CD4-positive, alpha-beta memory T cell (primary cell): Measurements from ENCODE around the gene CTNNB1. TPM values are rescaled to one million over a fixed set of nuclear protein-coding genes. Genes with fewer than 3 reads are reported as not detected.

Source experiments
- CTCF ChIA-PET: fragments of 350-600 bp; sonication (Branson Sonifier 250); formaldehyde crosslinking; loops from one replicate; lab custom pipeline; 2021; ENCODE audit warnings: inconsistent platforms; ENCODE audit not compliant: partially characterized antibody; lab: Charles Lee
- POLR2A ChIA-PET: fragments of 350-600 bp; sonication (Branson Sonifier 250); formaldehyde crosslinking; loops from one replicate; lab custom pipeline; 2021; ENCODE audit not compliant: partially characterized antibody; lab: Charles Lee
- DNase-seq, 5 donors: peaks; one replicate each; pipeline versions ENCODE4 v3.0.0 to v3.0.0-alpha.2; 2020 to 2022; ENCODE audit warnings: mixed read lengths in 1 of 5
- H3K27ac ChIP-seq: one replicate; pipeline ENCODE4 v1.7.0; 2013; ENCODE audit warnings: low read depth, low read length
- H3K27me3 ChIP-seq: 2 replicates; pipeline ENCODE4 v1.7.0; 2013; ENCODE audit warnings: mild to moderate bottlenecking, low read length, moderate library complexity; ENCODE audit not compliant: insufficient read depth
- H3K36me3 ChIP-seq: 2 replicates; pipeline ENCODE4 v1.7.0; 2013; ENCODE audit warnings: mild to moderate bottlenecking, low read length, moderate library complexity; ENCODE audit not compliant: insufficient read depth
- H3K4me1 ChIP-seq: 2 replicates; pipeline ENCODE4 v1.7.0; 2013; ENCODE audit warnings: mild to moderate bottlenecking, low read length, moderate library complexity; ENCODE audit not compliant: insufficient read depth
- H3K4me3 ChIP-seq, 2 donors: one replicate each; pipeline ENCODE4 v1.7.0; 2013; ENCODE audit warnings: low read length in 2 of 2, mild to moderate bottlenecking in 1 of 2
- H3K9me3 ChIP-seq, 2 donors: one replicate each; pipeline ENCODE4 v1.7.0; 2013; ENCODE audit warnings: low read length in 2 of 2, control low read depth in 1 of 2; ENCODE audit not compliant: control insufficient read depth in 1 of 2
- H3K27ac Mint-ChIP-seq, 7 donors: one replicate each; pipeline ENCODE4 v1.8.0; 2020 to 2021; ENCODE audit warnings: mixed read lengths in 7 of 7, mild to moderate bottlenecking in 6 of 7, inconsistent platforms in 3 of 7, moderate library complexity in 3 of 7
- H3K27me3 Mint-ChIP-seq, 2 donors: one replicate each; pipeline ENCODE4 v1.8.0; 2020 to 2021; ENCODE audit warnings: mixed read lengths in 2 of 2
- H3K36me3 Mint-ChIP-seq, 2 donors: one replicate each; pipeline ENCODE4 v1.8.0; 2020 to 2021; ENCODE audit warnings: mixed read lengths in 2 of 2, inconsistent platforms in 1 of 2, mild to moderate bottlenecking in 1 of 2
- H3K4me1 Mint-ChIP-seq, 4 donors: one replicate each; pipeline ENCODE4 v1.8.0; 2020 to 2021; ENCODE audit warnings: mixed read lengths in 4 of 4, mild to moderate bottlenecking in 1 of 4
- H3K4me3 Mint-ChIP-seq, 8 donors: one replicate each; pipeline ENCODE4 v1.8.0; 2020 to 2021; ENCODE audit warnings: mixed read lengths in 8 of 8, mild to moderate bottlenecking in 7 of 8, moderate library complexity in 6 of 8, inconsistent platforms in 3 of 8
- H3K9me3 Mint-ChIP-seq, 8 donors: one replicate each; pipeline ENCODE4 v1.8.0; 2020 to 2021; ENCODE audit warnings: mixed read lengths in 8 of 8, mild to moderate bottlenecking in 5 of 8, inconsistent platforms in 3 of 8, moderate library complexity in 1 of 8
- intact Hi-C: fragments of 100-400 bp; cut with micrococcal nuclease; formaldehyde crosslinking; loops from one replicate; pipeline ENCODE4 v1.15.1; 2023
- polyA plus RNA-seq, 2 donors: library from polyadenylated mRNA; unstranded; fragments of 300-500 nt; fragmentation: Illumina TruSeq; gene quantifications; one replicate each; pipeline ENCODE4 v1.2.3, GENCODE V29; 2021
- total RNA-seq, 2 experiments: library from RNA; stranded (reverse); gene quantifications; one replicate each; pipeline ENCODE4 v1.2.3, GENCODE V29; 2021

The CTNNB1 gene
- total and polyA plus RNA-seq, 4 experiments from 2014 or later, result 65.8 to 176 (median 121) TPM

DNA sequence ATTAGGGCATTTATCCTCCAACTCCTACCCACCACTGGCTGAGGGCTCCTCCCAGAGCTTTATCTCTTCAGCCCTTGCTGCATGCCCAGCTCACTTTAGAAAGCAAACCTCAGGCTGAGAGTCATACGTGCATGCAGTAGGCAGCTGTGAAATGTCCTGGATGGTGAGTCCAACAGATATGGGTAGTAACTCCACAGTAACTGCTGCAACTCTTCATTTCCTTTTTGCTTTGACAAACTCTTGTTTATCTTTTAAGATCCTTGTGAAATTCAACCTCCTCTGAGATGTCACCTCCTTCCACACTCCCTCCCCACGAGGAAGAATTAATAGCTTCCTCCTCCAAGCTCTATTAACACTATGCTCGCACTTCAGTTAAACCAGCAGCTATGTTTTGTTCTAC, 35.9 kb upstream of the CTNNB1 start:
- POLR2A ChIA-PET, result no interaction called here
- Histone ChIP-seq H3K27ac (no peak overlapping the region), H3K27me3 (no peaks in the 10 kb centered on the region), H3K9me3 (no peaks in the 10 kb centered on the region), H3K4me3 (no peak overlapping the region), H3K36me3 (no peaks in the 10 kb centered on the region), H3K4me1 (no peaks in the 10 kb centered on the region)
- Mint-ChIP-seq H3K4me1 (peaks cover 3 to 17% (median 6%) of the 10 kb centered on the region in 4 donors), H3K27ac (no peak overlapping the region), H3K36me3 (no peaks in the 10 kb centered on the region), H3K27me3 (peaks cover 0 to 8% of the 10 kb centered on the region in 2 donors), H3K4me3 (no peak overlapping the region), H3K9me3 (peaks cover 0 to 2% (median 0%) of the 10 kb centered on the region in 8 donors)
- DNase-seq, result no peak
- CTCF ChIA-PET, result no interaction called here
- intact Hi-C loops, result no loop called here

GRCh38 chr3:41164777-41165176, 34.5 kb upstream of the CTNNB1 start:
- no peaks in the 10 kb centered on the region for H3K36me3 ChIP-seq
- H3K9me3 ChIP-seq, result no peaks in the 10 kb centered on the region
- H3K4me1 ChIP-seq, result no peaks in the 10 kb centered on the region
- no peaks in the 10 kb centered on the region for H3K36me3 Mint-ChIP-seq
- peaks cover 3 to 12% (median 5%) of the 10 kb centered on the region in 4 donors for H3K4me1 Mint-ChIP-seq
- DNase-seq, result no peak
- H3K4me3 ChIP-seq, result no peak overlapping the region
- H3K27me3 Mint-ChIP-seq, result peaks cover 0 to 12% of the 10 kb centered on the region in 2 donors
- H3K27ac Mint-ChIP-seq, result no peak overlapping the region
- no peak overlapping the region for H3K4me3 Mint-ChIP-seq
- intact Hi-C loops, result no loop called here
- no peak overlapping the region for H3K27ac ChIP-seq
- no peaks in the 10 kb centered on the region for H3K27me3 ChIP-seq
- CTCF ChIA-PET, result interaction anchor here (1.0 kb wide), 1 partner anchor 11 kb away, joined by 4 read pairs; no protein-coding TSS in a partner anchor
- H3K9me3 Mint-ChIP-seq, result peaks cover 0 to 2% (median 0%) of the 10 kb centered on the region in 8 donors
- POLR2A ChIA-PET, result no interaction called here

GRCh38 chr3:41167722-41168497, 31.4 kb upstream of the CTNNB1 start:
- ChIA-PET POLR2A (no interaction called here), CTCF (no interaction called here)
- Mint-ChIP-seq H3K9me3 (peaks cover 0 to 2% (median 0%) of the 10 kb centered on the region in 8 donors), H3K4me3 (no peak overlapping the region), H3K4me1 (peaks cover 3 to 12% (median 5%) of the 10 kb centered on the region in 4 donors), H3K27ac (peak overlapping the region in 1 of 7 donors; percentile 2), H3K36me3 (no peaks in the 10 kb centered on the region), H3K27me3 (peaks cover 3 to 16% of the 10 kb centered on the region in 2 donors)
- no peaks in the 10 kb centered on the region for H3K9me3 ChIP-seq
- H3K4me3 ChIP-seq, result no peak overlapping the region
- H3K4me1 ChIP-seq, result no peaks in the 10 kb centered on the region
- intact Hi-C loops, result no loop called here
- H3K27me3 ChIP-seq, result no peaks in the 10 kb centered on the region
- no peak overlapping the region for H3K27ac ChIP-seq
- no peak for DNase-seq
- H3K36me3 ChIP-seq, result no peaks in the 10 kb centered on the region

GRCh38 chr3:41169023-41169422, 30.3 kb upstream of the CTNNB1 start:
- H3K27me3 ChIP-seq, result no peaks in the 10 kb centered on the region
- no peak for DNase-seq
- no peak overlapping the region for H3K27ac ChIP-seq
- H3K9me3 ChIP-seq, result no peaks in the 10 kb centered on the region
- no peaks in the 10 kb centered on the region for H3K4me1 ChIP-seq
- Mint-ChIP-seq H3K27me3 (peaks cover 3 to 16% of the 10 kb centered on the region in 2 donors), H3K27ac (no peak overlapping the region), H3K36me3 (no peaks in the 10 kb centered on the region), H3K9me3 (peaks cover 0 to under 1% (median 0%) of the 10 kb centered on the region in 8 donors), H3K4me1 (peaks cover 3 to 12% (median 5%) of the 10 kb centered on the region in 4 donors), H3K4me3 (no peak overlapping the region)
- CTCF ChIA-PET, result no interaction called here
- no peaks in the 10 kb centered on the region for H3K36me3 ChIP-seq
- POLR2A ChIA-PET, result no interaction called here
- intact Hi-C loops, result no loop called here
- H3K4me3 ChIP-seq, result no peak overlapping the region

GRCh38 chr3:41173926-41174885, 25.1 kb upstream of the CTNNB1 start:
- no peak overlapping the region for H3K4me3 Mint-ChIP-seq
- H3K9me3 Mint-ChIP-seq, result peaks cover 0 to 2% (median 0%) of the 10 kb centered on the region in 8 donors
- intact Hi-C loops, result no loop called here
- Histone ChIP-seq H3K4me1 (no peaks in the 10 kb centered on the region), H3K4me3 (no peak overlapping the region), H3K36me3 (no peaks in the 10 kb centered on the region), H3K27ac (no peak overlapping the region), H3K9me3 (no peaks in the 10 kb centered on the region), H3K27me3 (no peaks in the 10 kb centered on the region)
- POLR2A ChIA-PET, result no interaction called here
- H3K4me1 Mint-ChIP-seq, result no peaks in the 10 kb centered on the region
- no peaks in the 10 kb centered on the region for H3K36me3 Mint-ChIP-seq
- no peak for DNase-seq
- CTCF ChIA-PET, result no interaction called here
- no peak overlapping the region for H3K27ac Mint-ChIP-seq
- H3K27me3 Mint-ChIP-seq, result peaks cover 8% of the 10 kb centered on the region in 2 donors

DNA sequence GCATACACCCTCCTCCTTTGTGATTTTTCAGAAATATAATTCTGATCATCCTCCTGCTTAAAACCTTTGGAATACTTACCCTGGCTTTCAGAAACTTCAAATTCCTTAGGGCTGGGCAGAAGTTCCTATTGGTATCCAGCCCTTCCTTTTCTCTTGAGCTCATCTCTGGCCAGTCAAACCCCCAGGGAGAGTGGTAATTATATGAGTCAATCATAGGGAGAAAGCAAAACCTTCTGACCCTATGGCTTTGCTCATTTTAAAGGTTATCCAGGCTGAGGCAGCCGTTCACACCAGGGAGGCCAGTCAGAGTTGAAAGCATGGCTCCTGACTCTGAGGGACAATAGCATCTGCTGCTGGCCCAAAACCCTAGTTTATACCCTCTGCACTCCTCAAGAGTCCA, 23.9 kb upstream of the CTNNB1 start:
- no peak for DNase-seq
- ChIA-PET POLR2A (no interaction called here), CTCF (interaction anchor here (1.0 kb wide), 1 partner anchor 24 kb away, joined by 3 read pairs; the partner anchor contains the start of gene CTNNB1)
- Histone ChIP-seq H3K27me3 (no peaks in the 10 kb centered on the region), H3K4me3 (no peak overlapping the region), H3K36me3 (no peaks in the 10 kb centered on the region), H3K27ac (no peak overlapping the region), H3K4me1 (no peaks in the 10 kb centered on the region), H3K9me3 (no peaks in the 10 kb centered on the region)
- intact Hi-C loops, result no loop called here
- Mint-ChIP-seq H3K9me3 (peaks cover 0 to 2% (median 0%) of the 10 kb centered on the region in 8 donors), H3K27ac (no peak overlapping the region), H3K36me3 (no peaks in the 10 kb centered on the region), H3K4me3 (no peak overlapping the region), H3K4me1 (no peaks in the 10 kb centered on the region), H3K27me3 (peaks cover 6 to 11% of the 10 kb centered on the region in 2 donors)

- DNase-seq, result no peak
- ChIA-PET CTCF (interaction anchor here (1.1 kb wide), 1 partner anchor 12 kb away, joined by 4 read pairs; no protein-coding TSS in a partner anchor), POLR2A (no interaction called here)
- Histone ChIP-seq H3K27ac (no peak overlapping the region), H3K27me3 (no peaks in the 10 kb centered on the region), H3K36me3 (no peaks in the 10 kb centered on the region), H3K4me3 (no peak overlapping the region), H3K9me3 (no peaks in the 10 kb centered on the region), H3K4me1 (no peaks in the 10 kb centered on the region)
- peaks cover 0 to 2% (median 0%) of the 10 kb centered on the region in 8 donors for H3K9me3 Mint-ChIP-seq
- no peaks in the 10 kb centered on the region for H3K4me1 Mint-ChIP-seq
- no peak overlapping the region for H3K27ac Mint-ChIP-seq
- H3K4me3 Mint-ChIP-seq, result no peak overlapping the region
- no peaks in the 10 kb centered on the region for H3K36me3 Mint-ChIP-seq
- intact Hi-C loops, result no loop called here
- peaks cover 2 to 8% of the 10 kb centered on the region in 2 donors for H3K27me3 Mint-ChIP-seq
Measured at GRCh38 chr3:41176596-41176995, 22.7 kb upstream of the CTNNB1 start.
